Thyroid gland (tissue), 4 donors: Measurements from ENCODE around the gene SUMO4.

Experiments used
- CTCF ChIP-seq, 6 experiments: fragments of 200-600 bp in 3 of 6; fragments of 450-650 bp in 3 of 6; sonication (generic) in 3 of 6; IDR thresholded peaks; one replicate each; pipeline ENCODE4 v1.5.1; 2016 to 2019; ENCODE audit warnings: antibody characterized with exemption in 6 of 6, mild to moderate bottlenecking in 2 of 6, inconsistent platforms in 1 of 6, moderate library complexity in 1 of 6
- POLR2A ChIP-seq, 2 donors: fragments of 450-650 bp; IDR thresholded peaks; one replicate each; pipeline ENCODE4 v1.6.1; 2017; ENCODE audit warnings: antibody characterized with exemption in 2 of 2, mild to moderate bottlenecking in 2 of 2, moderate library complexity in 1 of 2

GRCh38 chr6:149389509-149390297, 10.4 kb upstream of the SUMO4 start:
- TF ChIP-seq POLR2A (IDR thresholded peaks at IDR 0.05) (no peak), CTCF (IDR thresholded peaks at IDR 0.05) (no peak)
